Measurements from ENCODE around the gene FNBP1L.

The FNBP1L gene

DNA sequence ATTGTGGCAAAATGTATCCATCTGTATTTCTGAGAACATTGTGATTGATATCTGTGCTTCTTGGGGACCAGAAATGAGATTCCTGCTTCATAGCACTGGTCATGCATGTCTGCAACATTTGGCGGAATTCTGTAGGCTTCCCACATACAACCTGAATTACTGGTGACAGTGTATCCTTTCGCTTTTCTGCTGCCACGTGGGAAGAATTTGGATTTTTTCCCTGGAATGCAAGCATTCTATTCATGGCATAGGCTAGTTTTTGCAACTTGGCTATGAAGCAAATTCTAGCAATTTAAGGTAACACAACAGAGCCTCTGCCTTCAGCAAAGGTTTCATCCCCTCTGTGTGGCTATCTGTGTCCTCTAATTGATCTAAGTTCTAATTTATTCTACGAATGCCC is 147.8 kb downstream of the FNBP1L start:
- Histone ChIP-seq H4K20me1 (ENCODE audit: insufficient read depth, low read length) (no peaks in the 10 kb centered on the region), H3F3A (ENCODE audit: insufficient read depth, low read length) (no peaks in the 10 kb centered on the region), H3K79me2 (ENCODE audit: low read length) (no peaks in the 10 kb centered on the region), H3K9me3 (replicated peaks; ENCODE audit: insufficient read depth, low read length) (no peaks in the 10 kb centered on the region), H2AFZ (ENCODE audit: low read length) (no peak overlapping the region), H3K9ac (ENCODE audit: low read length) (no peak overlapping the region), H3K4me3 (ENCODE audit: low read length) (no peak overlapping the region), H3K27me3 (replicated peaks; ENCODE audit: insufficient read depth, low read length) (no peaks in the 10 kb centered on the region), H3K4me2 (ENCODE audit: low read depth, low read length) (no peak overlapping the region), H3K4me1 (ENCODE audit: low read length) (no peaks in the 10 kb centered on the region), H3K27ac (ENCODE audit: low read length) (no peak overlapping the region), H3K9me2 (replicated peaks; ENCODE audit: insufficient read depth, low read length) (no peaks in the 10 kb centered on the region), H3K36me3 (replicated peaks; ENCODE audit: insufficient read depth, low read length) (no peaks in the 10 kb centered on the region)
- no peak for TF ChIP-seq EZH2 (optimal IDR thresholded peaks at IDR 0.05; ENCODE audit: low read depth, low read length)
- TF ChIP-seq EZH2phosphoT487 (IDR thresholded peaks at IDR 0.05; ENCODE audit: low read length): no peak
- TF ChIP-seq CTCF (IDR thresholded peaks at IDR 0.05; ENCODE audit: low read length): no peak
- no peak for DNase-seq

- no peaks in the 10 kb centered on the region for H3K9me3 ChIP-seq (replicated peaks; ENCODE audit: insufficient read depth, low read length)
- H4K20me1 ChIP-seq (ENCODE audit: insufficient read depth, low read length): no peaks in the 10 kb centered on the region
- no peak overlapping the region for H2AFZ ChIP-seq (ENCODE audit: low read length)
- H3K4me2 ChIP-seq (ENCODE audit: low read depth, low read length): no peak overlapping the region
- no peak overlapping the region for H3K9ac ChIP-seq (ENCODE audit: low read length)
- H3K9me2 ChIP-seq (replicated peaks; ENCODE audit: insufficient read depth, low read length): no peaks in the 10 kb centered on the region
- no peaks in the 10 kb centered on the region for H3F3A ChIP-seq (ENCODE audit: insufficient read depth, low read length)
- no peaks in the 10 kb centered on the region for H3K27me3 ChIP-seq (replicated peaks; ENCODE audit: insufficient read depth, low read length)
- H3K4me3 ChIP-seq (ENCODE audit: low read length): no peak overlapping the region
- H3K36me3 ChIP-seq (replicated peaks; ENCODE audit: insufficient read depth, low read length): no peaks in the 10 kb centered on the region
- DNase-seq: no peak
- H3K27ac ChIP-seq (ENCODE audit: low read length): no peak overlapping the region
- TF ChIP-seq CTCF (IDR thresholded peaks at IDR 0.05; ENCODE audit: low read length) (no peak), EZH2 (optimal IDR thresholded peaks at IDR 0.05; ENCODE audit: low read depth, low read length) (no peak), EZH2phosphoT487 (IDR thresholded peaks at IDR 0.05; ENCODE audit: low read length) (no peak)
- no peaks in the 10 kb centered on the region for H3K79me2 ChIP-seq (ENCODE audit: low read length)
- H3K4me1 ChIP-seq (ENCODE audit: low read length): no peaks in the 10 kb centered on the region
Measured at GRCh38 chr1:93596329-93597089, 148.6 kb downstream of the FNBP1L start.

- TF ChIP-seq CTCF (IDR thresholded peaks at IDR 0.05; ENCODE audit: low read length) (no peak), EZH2phosphoT487 (IDR thresholded peaks at IDR 0.05; ENCODE audit: low read length) (no peak)
- no peak for DNase-seq
- Histone ChIP-seq H3K27ac (ENCODE audit: low read length) (no peak overlapping the region), H3K4me3 (ENCODE audit: low read length) (no peak overlapping the region), H3K9ac (ENCODE audit: low read length) (no peak overlapping the region), H3K4me2 (ENCODE audit: low read depth, low read length) (no peak overlapping the region), H2AFZ (ENCODE audit: low read length) (no peak overlapping the region), H3K36me3 (replicated peaks; ENCODE audit: insufficient read depth, low read length) (no peaks in the 10 kb centered on the region), H3K4me1 (ENCODE audit: low read length) (no peaks in the 10 kb centered on the region), H3K9me3 (replicated peaks; ENCODE audit: insufficient read depth, low read length) (no peaks in the 10 kb centered on the region), H3K9me2 (replicated peaks; ENCODE audit: insufficient read depth, low read length) (no peaks in the 10 kb centered on the region), H3F3A (ENCODE audit: insufficient read depth, low read length) (no peaks in the 10 kb centered on the region), H3K27me3 (replicated peaks; ENCODE audit: insufficient read depth, low read length) (no peaks in the 10 kb centered on the region), H4K20me1 (ENCODE audit: insufficient read depth, low read length) (no peaks in the 10 kb centered on the region), H3K79me2 (ENCODE audit: low read length) (no peaks in the 10 kb centered on the region)
Measured at GRCh38 chr1:93597709-93598108, 149.8 kb downstream of the FNBP1L start.

Data from MM.1S (cell line).